Immature natural killer cell (primary cell): ENCODE data around the gene PLD4. TPM values are rescaled to one million over a fixed set of nuclear protein-coding genes. Genes with fewer than 3 reads are reported as not detected.

Source experiments
- DNase-seq, 3 donors: peaks; one replicate each; pipeline ENCODE4 v3.0.0; 2022; ENCODE audit warnings: mixed read lengths in 1 of 3
- H3K27ac Mint-ChIP-seq, 6 donors: one replicate each; pipeline ENCODE4 v1.8.0; 2020; ENCODE audit warnings: mixed read lengths in 6 of 6, mild to moderate bottlenecking in 5 of 6, inconsistent platforms in 4 of 6, moderate library complexity in 3 of 6
- H3K27me3 Mint-ChIP-seq, 3 donors: one replicate each; pipeline ENCODE4 v1.8.0; 2020 to 2021; ENCODE audit warnings: low read depth in 3 of 3, mild to moderate bottlenecking in 3 of 3, mixed read lengths in 3 of 3, moderate library complexity in 3 of 3, inconsistent platforms in 1 of 3
- H3K36me3 Mint-ChIP-seq, 3 donors: one replicate each; pipeline ENCODE4 v1.8.0; 2020; ENCODE audit warnings: mixed read lengths in 3 of 3, inconsistent platforms in 2 of 3, mild to moderate bottlenecking in 2 of 3
- H3K4me1 Mint-ChIP-seq, 2 donors: one replicate each; pipeline ENCODE4 v1.8.0; 2020; ENCODE audit warnings: inconsistent platforms in 2 of 2, mild to moderate bottlenecking in 2 of 2, mixed read lengths in 2 of 2, moderate library complexity in 1 of 2
- H3K4me3 Mint-ChIP-seq, 5 donors: one replicate each; pipeline ENCODE4 v1.8.0; 2020; ENCODE audit warnings: mild to moderate bottlenecking in 5 of 5, mixed read lengths in 5 of 5, inconsistent platforms in 3 of 5, moderate library complexity in 3 of 5
- H3K9me3 Mint-ChIP-seq, 6 donors: one replicate each; pipeline ENCODE4 v1.8.0; 2020; ENCODE audit warnings: mild to moderate bottlenecking in 6 of 6, mixed read lengths in 6 of 6, inconsistent platforms in 4 of 6, moderate library complexity in 3 of 6
- polyA plus RNA-seq, 3 donors: library from polyadenylated mRNA; unstranded; fragments of 300-500 nt; fragmentation: Illumina TruSeq; gene quantifications; one replicate each; pipeline ENCODE4 v1.2.3, GENCODE V29; 2021

The PLD4 gene
- polyA plus RNA-seq, 3 donors from 2014 or later, result 2.3 to 49.3 (median 19.7) TPM

- H3K9me3 Mint-ChIP-seq, result peaks cover 0 to 2% (median 0%) of the 10 kb centered on the region in 6 donors
- no peak for DNase-seq
- H3K4me3 Mint-ChIP-seq, result no peak overlapping the region
- peaks cover 5 to 8% (median 7%) of the 10 kb centered on the region in 3 donors for H3K27me3 Mint-ChIP-seq
- H3K27ac Mint-ChIP-seq, result no peak overlapping the region
- H3K4me1 Mint-ChIP-seq, result peaks cover 10 to 12% of the 10 kb centered on the region in 2 donors
- H3K36me3 Mint-ChIP-seq, result no peaks in the 10 kb centered on the region
Observed at GRCh38 chr14:104975481-104976197, 51.0 kb downstream of the PLD4 start.

GRCh38 chr14:104976198-104977007 is 51.7 kb downstream of the PLD4 start:
- peak; percentile 80 to 86 (median 83) for DNase-seq
- peaks cover 5 to 8% (median 7%) of the 10 kb centered on the region in 3 donors for H3K27me3 Mint-ChIP-seq
- peaks cover 10 to 12% of the 10 kb centered on the region in 2 donors for H3K4me1 Mint-ChIP-seq
- peaks cover 0 to 2% (median 0%) of the 10 kb centered on the region in 6 donors for H3K9me3 Mint-ChIP-seq
- peak overlapping the region in 3 of 6 donors; percentile 6 to 53 (median 47) for H3K27ac Mint-ChIP-seq
- peak overlapping the region; percentile 26 to 74 (median 64) for H3K4me3 Mint-ChIP-seq
- no peaks in the 10 kb centered on the region for H3K36me3 Mint-ChIP-seq

GRCh38 chr14:104977008-104977680 is 52.5 kb downstream of the PLD4 start:
- H3K9me3 Mint-ChIP-seq, result peaks cover 0 to 2% (median 0%) of the 10 kb centered on the region in 6 donors
- DNase-seq, result no peak
- no peaks in the 10 kb centered on the region for H3K36me3 Mint-ChIP-seq
- H3K27ac Mint-ChIP-seq, result no peak overlapping the region
- peaks cover 5 to 8% (median 7%) of the 10 kb centered on the region in 3 donors for H3K27me3 Mint-ChIP-seq
- peak overlapping the region in 4 of 5 donors; percentile 33 to 61 (median 44) for H3K4me3 Mint-ChIP-seq
- peaks cover 10 to 12% of the 10 kb centered on the region in 2 donors for H3K4me1 Mint-ChIP-seq

GRCh38 chr14:104977681-104978653 is 53.3 kb downstream of the PLD4 start, which contains the start of gene AHNAK2:
AHNAK2 (minus strand) TSS chr14:104978374; CDS start chr14:104978237, 137 bp downstream.
- H3K4me1 Mint-ChIP-seq, result peaks cover 10 to 12% of the 10 kb centered on the region in 2 donors
- peak; percentile 35 to 44 (median 43) for DNase-seq
- H3K36me3 Mint-ChIP-seq, result no peaks in the 10 kb centered on the region
- peaks cover 0 to 2% (median 0%) of the 10 kb centered on the region in 6 donors for H3K9me3 Mint-ChIP-seq
- peak within 1 kb of the TSS; percentile 62 to 84 (median 77) for H3K4me3 Mint-ChIP-seq
- H3K27me3 Mint-ChIP-seq, result peaks cover 5 to 8% (median 7%) of the 10 kb centered on the region in 3 donors
- peak within 1 kb of the TSS in 1 of 6 donors; percentile 20 for H3K27ac Mint-ChIP-seq

- Mint-ChIP-seq H3K4me1 (peaks cover 10 to 12% of the 10 kb centered on the region in 2 donors), H3K27ac (peak overlapping the region in 2 of 6 donors; percentile 9 to 20), H3K27me3 (peaks cover 5 to 8% (median 7%) of the 10 kb centered on the region in 3 donors), H3K4me3 (peak overlapping the region in 4 of 5 donors; percentile 49 to 71 (median 58)), H3K36me3 (peaks cover 0 to 3% (median 0%) of the 10 kb centered on the region in 3 donors), H3K9me3 (peaks cover 0 to 2% (median 0%) of the 10 kb centered on the region in 6 donors)
- DNase-seq, result no peak
Observed at GRCh38 chr14:104978746-104979691, 54.3 kb downstream of the PLD4 start.

- H3K27ac Mint-ChIP-seq, result peak overlapping the region in 1 of 6 donors; percentile 9
- DNase-seq, result no peak
- peaks cover 0 to 3% (median 0%) of the 10 kb centered on the region in 3 donors for H3K36me3 Mint-ChIP-seq
- peak overlapping the region in 4 of 5 donors; percentile 0 to 71 (median 6) for H3K4me3 Mint-ChIP-seq
- H3K4me1 Mint-ChIP-seq, result peaks cover 12 to 13% of the 10 kb centered on the region in 2 donors
- H3K9me3 Mint-ChIP-seq, result peaks cover 0 to 2% (median 0%) of the 10 kb centered on the region in 6 donors
- peaks cover 5 to 11% (median 7%) of the 10 kb centered on the region in 3 donors for H3K27me3 Mint-ChIP-seq
Observed at GRCh38 chr14:104979758-104980610, 55.3 kb downstream of the PLD4 start.

GRCh38 chr14:104980611-104981531 is 56.2 kb downstream of the PLD4 start:
- Mint-ChIP-seq H3K4me1 (peaks cover 11 to 12% of the 10 kb centered on the region in 2 donors), H3K36me3 (peaks cover 0 to 3% (median 0%) of the 10 kb centered on the region in 3 donors), H3K27me3 (peaks cover 6 to 11% (median 7%) of the 10 kb centered on the region in 3 donors), H3K27ac (no peak overlapping the region), H3K4me3 (no peak overlapping the region), H3K9me3 (peaks cover 0 to 2% (median 0%) of the 10 kb centered on the region in 6 donors)
- DNase-seq, result no peak

- H3K27me3 Mint-ChIP-seq, result peaks cover 3 to 11% (median 4%) of the 10 kb centered on the region in 3 donors
- H3K4me3 Mint-ChIP-seq, result no peak overlapping the region
- DNase-seq, result no peak
- peaks cover 6 to 13% of the 10 kb centered on the region in 2 donors for H3K4me1 Mint-ChIP-seq
- H3K27ac Mint-ChIP-seq, result no peak overlapping the region
- peaks cover 0 to 3% (median 0%) of the 10 kb centered on the region in 3 donors for H3K36me3 Mint-ChIP-seq
- H3K9me3 Mint-ChIP-seq, result no peaks in the 10 kb centered on the region
Observed at GRCh38 chr14:104981699-104982541, 57.2 kb downstream of the PLD4 start.

- peaks cover 7 to 8% of the 10 kb centered on the region in 2 donors for H3K4me1 Mint-ChIP-seq
- H3K4me3 Mint-ChIP-seq, result no peak overlapping the region
- DNase-seq, result no peak
- H3K36me3 Mint-ChIP-seq, result peaks cover 0 to 3% (median 0%) of the 10 kb centered on the region in 3 donors
- H3K9me3 Mint-ChIP-seq, result no peaks in the 10 kb centered on the region
- no peak overlapping the region for H3K27ac Mint-ChIP-seq
- peaks cover 3 to 11% (median 6%) of the 10 kb centered on the region in 3 donors for H3K27me3 Mint-ChIP-seq
Observed at GRCh38 chr14:104982548-104983230, 58.0 kb downstream of the PLD4 start.
